A549 (cell line): Measurements from ENCODE around the gene TMEM240. TPM values are rescaled to one million over a fixed set of nuclear protein-coding genes. Genes with fewer than 3 reads are reported as not detected.
A peak's percentile ranks its signal among the peaks of the same experiment; 100 is the strongest.

Experiments
- ATAC-seq, 2 experiments: fragments of 200-7000 bp in 1 of 2; fragments of >200 bp in 1 of 2; cut with Nextera tagmentation in 1 of 2; cut with Tn5 transposase in 1 of 2; 3 replicates each; pipeline versions ENCODE4 v1.8.0 to v1.9.1; 2018 to 2020; ENCODE audit warnings: mild to moderate bottlenecking in 1 of 2, moderate library complexity in 1 of 2
- CTCF ChIA-PET: fragments of 300-600 bp; sonication (Branson Sonifier 250); formaldehyde crosslinking; extraction: SDS; loops from one replicate; lab custom pipeline; 2021; ENCODE audit warnings: antibody characterized with exemption, inconsistent platforms; lab: Yijun Ruan, JAX
- POLR2A ChIA-PET: fragments of 350-600 bp; formaldehyde crosslinking; extraction: SDS; loops from one replicate; lab custom pipeline; 2021; ENCODE audit warnings: antibody characterized with exemption, inconsistent platforms; lab: Yijun Ruan, JAX
- DNase-seq, 2 experiments: peaks; one replicate each; pipeline versions ENCODE4 v3.0.0 to v3.0.0-alpha.2; 2011 to 2016; ENCODE audit warnings: low read depth in 1 of 2, low spot score in 1 of 2
- FAIRE-seq: peaks from 2 replicates; lab custom pipeline; 2011; peaks lifted over from hg19 to GRCh38; lab: Jason Lieb, UNC
- H3K27ac ChIP-seq, 2 experiments: fragments of >200 bp; sonication (Bioruptor Twin); formaldehyde crosslinking; 3 replicates each; pipeline ENCODE4 v1.5.1; 2016 to 2017
- H3K4me1 ChIP-seq: fragments of >200 bp; sonication (Bioruptor Twin); formaldehyde crosslinking; 3 replicates; pipeline ENCODE4 v1.6.1; 2016
- H3K4me2 ChIP-seq: fragments of >200 bp; sonication (Bioruptor Twin); formaldehyde crosslinking; 3 replicates; pipeline ENCODE4 v1.6.1; 2016
- H3K4me3 ChIP-seq: fragments of >200 bp; sonication (Bioruptor Twin); formaldehyde crosslinking; 3 replicates; pipeline ENCODE4 v1.5.1; 2016
- H3K9me3 ChIP-seq: fragments of >200 bp; sonication (Bioruptor Twin); formaldehyde crosslinking; 3 replicates; pipeline ENCODE4 v1.6.1; 2016
- BCL3 ChIP-seq: fragments of >200 bp; sonication (Bioruptor Twin); formaldehyde crosslinking; IDR thresholded peaks from 3 replicates; pipeline ENCODE4 v1.6.1; 2016
- BHLHE40 ChIP-seq: IDR thresholded peaks from 2 replicates; pipeline ENCODE4 v1.6.1; 2012; ENCODE audit warnings: low read depth, low read length, inconsistent platforms
- FOSL2 ChIP-seq, 2 experiments: fragments of 450-650 bp in 1 of 2; fragments of >200 bp in 1 of 2; sonication (Bioruptor Twin) in 1 of 2; formaldehyde crosslinking; IDR thresholded peaks; 2 replicates each; pipeline versions ENCODE4 v1.5.0 to v1.6.1; 2016 to 2020; ENCODE audit warnings: mild to moderate bottlenecking in 1 of 2, moderate library complexity in 1 of 2
- GATA3 ChIP-seq: IDR thresholded peaks from 2 replicates; pipeline ENCODE4 v1.6.1; 2012; ENCODE audit warnings: borderline replicate concordance
- HDAC2 ChIP-seq: fragments of 200-600 bp; sonication (generic); IDR thresholded peaks from 2 replicates; pipeline ENCODE4 v1.6.1; 2016
- HEYL ChIP-seq: fragments of 250-450 bp; sonication (Bioruptor Pico); IDR thresholded peaks from 2 replicates; pipeline ENCODE4 v1.8.0; 2021; ENCODE audit warnings: mild to moderate bottlenecking, moderate library complexity
- HMGXB4 ChIP-seq: fragments of 250-450 bp; sonication (Bioruptor Pico); IDR thresholded peaks from 2 replicates; pipeline ENCODE4 v1.5.0; 2021; ENCODE audit warnings: mild to moderate bottlenecking, moderate library complexity, borderline replicate concordance
- HOXA7 ChIP-seq: fragments of 250-450 bp; sonication (Bioruptor Pico); IDR thresholded peaks from 2 replicates; pipeline ENCODE4 v1.5.0; 2020; ENCODE audit warnings: mild to moderate bottlenecking, moderate library complexity
- HOXB5 ChIP-seq: fragments of 250-450 bp; sonication (Bioruptor Pico); IDR thresholded peaks from 2 replicates; pipeline ENCODE4 v1.5.0; 2020; ENCODE audit warnings: mild to moderate bottlenecking, moderate library complexity
- MAFK ChIP-seq: fragments of 450-650 bp; IDR thresholded peaks from 2 replicates; pipeline ENCODE4 v1.6.1; 2014; ENCODE audit not compliant: partially characterized antibody
- MYC ChIP-seq: IDR thresholded peaks from 2 replicates; pipeline ENCODE4 v1.6.1; 2012; ENCODE audit warnings: mild to moderate bottlenecking, inconsistent platforms, low read length, improper control_type of control experiment, borderline replicate concordance
- NPAS2 ChIP-seq: fragments of 250-450 bp; sonication (Bioruptor Pico); IDR thresholded peaks from 2 replicates; pipeline ENCODE4 v1.8.0; 2022; ENCODE audit warnings: mild to moderate bottlenecking, moderate library complexity, borderline replicate concordance
- NR3C1 ChIP-seq: fragments of >200 bp; sonication (Bioruptor Twin); formaldehyde crosslinking; IDR thresholded peaks from 3 replicates; pipeline ENCODE4 v1.6.1; 2017
- PBX3 ChIP-seq: IDR thresholded peaks from 2 replicates; pipeline ENCODE4 v1.6.1; 2012
- PHF8 ChIP-seq: fragments of 200-600 bp; sonication (generic); IDR thresholded peaks from 2 replicates; pipeline ENCODE4 v1.6.1; 2016; ENCODE audit warnings: low read depth, mild to moderate bottlenecking, antibody characterized with exemption, moderate library complexity, borderline replicate concordance
- RARB ChIP-seq: fragments of 250-450 bp; sonication (Bioruptor Pico); IDR thresholded peaks from 2 replicates; pipeline ENCODE4 v1.8.0; 2021; ENCODE audit warnings: mild to moderate bottlenecking, moderate library complexity
- REST ChIP-seq: fragments of 200-600 bp; sonication (generic); IDR thresholded peaks from 2 replicates; pipeline ENCODE4 v1.6.1; 2016; ENCODE audit warnings: antibody characterized with exemption, mild to moderate bottlenecking, moderate library complexity
- RFX5 ChIP-seq: fragments of 450-650 bp; IDR thresholded peaks from 2 replicates; pipeline ENCODE4 v1.7.1; 2014; ENCODE audit warnings: antibody characterized with exemption, mild to moderate bottlenecking, moderate library complexity
- TP53 ChIP-seq: fragments of 250-450 bp; sonication (Bioruptor Pico); IDR thresholded peaks from 2 replicates; pipeline ENCODE4 v1.5.0; 2021; ENCODE audit warnings: mild to moderate bottlenecking, moderate library complexity
- USF2 ChIP-seq: fragments of 450-650 bp; IDR thresholded peaks from 2 replicates; pipeline ENCODE4 v1.6.1; 2014; ENCODE audit warnings: antibody characterized with exemption
- ZC3H11A ChIP-seq: fragments of 450-650 bp; IDR thresholded peaks from 2 replicates; pipeline ENCODE4 v1.6.1; 2014; ENCODE audit warnings: antibody characterized with exemption, mild to moderate bottlenecking
- ZFP36 ChIP-seq: fragments of 450-650 bp; IDR thresholded peaks from 2 replicates; pipeline ENCODE4 v1.6.1; 2014; ENCODE audit warnings: borderline replicate concordance; ENCODE audit not compliant: partially characterized antibody
- ZSCAN20 ChIP-seq: fragments of 250-450 bp; sonication (Bioruptor Pico); IDR thresholded peaks from 2 replicates; pipeline ENCODE4 v1.8.0; 2022; ENCODE audit warnings: mild to moderate bottlenecking, moderate library complexity
- WGBS: methylation state at CpG from one replicate; pipeline ENCODE4 v1.1.6; 2017; ENCODE audit errors: missing lambda C conversion rate; 5-methylcytosine and 5-hydroxymethylcytosine counted together
- polyA plus RNA-seq, 4 experiments: library from polyadenylated mRNA; depleted of rRNA in 3 of 4; stranded (reverse); fragments of >200 nt; fragmentation: RNase III in 1 of 4; extraction: RNeasy Plus Mini Kit Qiagen cat#74134 plus additional on column Dnase treatment in 1 of 4; gene quantifications; 2 replicates in 3 of 4; 3 replicates in 1 of 4; pipeline ENCODE4 v1.2.3, GENCODE V29; 2011 to 2017

Gene TMEM240
- polyA plus RNA-seq, 2 of the 4 experiments (the other 2 are of a cell fraction), result 0.14 to 1.1 TPM

GRCh38 chr1:1582585-1583346 is 42.3 kb upstream of the TMEM240 start:
- Histone ChIP-seq H3K4me2 (no peak overlapping the region), H3K9me3 (no peaks in the 10 kb centered on the region), H3K4me3 (no peak overlapping the region), H3K27ac (no peak overlapping the region), H3K4me1 (no peaks in the 10 kb centered on the region)
- FAIRE-seq, result no peak
- no peak for TF ChIP-seq MAFK
- TF ChIP-seq RARB (CRISPR knock-in tag), result no peak
- TF ChIP-seq RFX5, result no peak
- no peak for TF ChIP-seq USF2
- no peak for TF ChIP-seq FOSL2 (IDR thresholded peaks at IDR 0.05)
- no peak for TF ChIP-seq FOSL2 (CRISPR knock-in tag; IDR thresholded peaks at IDR 0.05)
- no peak for TF ChIP-seq BCL3
- TF ChIP-seq HMGXB4 (CRISPR knock-in tag), result no peak
- no peak for TF ChIP-seq ZC3H11A
- no peak for TF ChIP-seq TP53 (CRISPR knock-in tag)
- no peak for TF ChIP-seq HOXB5 (CRISPR knock-in tag)
- TF ChIP-seq PHF8, result no peak
- TF ChIP-seq GATA3, result no peak
- CTCF ChIA-PET, result interaction anchor here (1.4 to 1.5 kb wide), 2 partner anchors 15 to 141 kb away, joined by 3 to 4 read pairs; no protein-coding TSS in a partner anchor
- POLR2A ChIA-PET, result no interaction called here
- WGBS, result 42% methylated on average over 8 of the region's 9 CpGs
- ATAC-seq, result peak; percentile 33 to 50; a peak in 3 of 6 replicates
- no peak for DNase-seq

- FAIRE-seq (no peak), DNase-seq (no peak), ATAC-seq (no peak)
- Histone ChIP-seq H3K4me3 (no peak overlapping the region), H3K4me1 (peaks cover 6% of the 10 kb centered on the region; the same call in 2 of the 3 replicates), H3K4me2 (no peak overlapping the region), H3K27ac (no peak overlapping the region), H3K9me3 (no peaks in the 10 kb centered on the region)
- ChIA-PET POLR2A (no interaction called here), CTCF (interaction anchor here (1.0 to 1.6 kb wide), 3 partner anchors 8 to 19 kb away, joined by 3 to 5 read pairs (median 4); no protein-coding TSS in a partner anchor)
- WGBS, result 75% methylated on average over 6 of the region's 13 CpGs
- TF ChIP-seq ZSCAN20 (CRISPR knock-in tag) (no peak), USF2 (no peak), MYC (no peak), NPAS2 (CRISPR knock-in tag) (no peak), PBX3 (no peak), HEYL (CRISPR knock-in tag) (no peak), ZFP36 (no peak), RARB (CRISPR knock-in tag) (no peak), REST (no peak), HDAC2 (no peak), BHLHE40 (no peak), NR3C1 (no peak), HOXA7 (CRISPR knock-in tag) (no peak)
These were observed 38.0 kb upstream of the TMEM240 start for GRCh38 chr1:1578371-1578940.
